Activated CD8-positive, alpha-beta memory T cell treated with anti-CD3 and anti-CD28 coated beads, Interleukin-2, amount 10 ng/mL, durations not matched to agents 7 days and 5 days (primary cell): ENCODE measurements around the gene GGCT. TPM values are rescaled to one million over a fixed set of nuclear protein-coding genes. Genes with fewer than 3 reads are reported as not detected.
"Not testable (repeated sequence)": the region's sequence is repeated elsewhere in the genome, so short reads cannot be mapped to it uniquely, and the experiment has no call there.

Experiments
- ATAC-seq: fragments of 150-1000 bp; cut with Tn5 transposase; one replicate; pipeline ENCODE4 v1.10.0; 2021; ENCODE audit warnings: moderate library complexity
- CTCF ChIA-PET: fragments of 350-600 bp; sonication (Branson Sonifier 250); formaldehyde crosslinking; loops from one replicate; lab custom pipeline; 2021; ENCODE audit warnings: antibody characterized with exemption; lab: Charles Lee
- DNase-seq: peaks from one replicate; pipeline ENCODE4 v3.0.0-alpha.2; 2020
- H3K27ac Mint-ChIP-seq: one replicate; pipeline ENCODE4 v1.8.0; 2021; ENCODE audit warnings: mild to moderate bottlenecking, mixed read lengths
- H3K27me3 Mint-ChIP-seq: one replicate; pipeline ENCODE4 v1.8.0; 2021; ENCODE audit warnings: mixed read lengths
- H3K36me3 Mint-ChIP-seq: one replicate; pipeline ENCODE4 v1.8.0; 2021; ENCODE audit warnings: mild to moderate bottlenecking, mixed read lengths
- H3K4me1 Mint-ChIP-seq: one replicate; pipeline ENCODE4 v1.8.0; 2021; ENCODE audit warnings: mixed read lengths
- H3K4me3 Mint-ChIP-seq: one replicate; pipeline ENCODE4 v1.8.0; 2021; ENCODE audit warnings: mild to moderate bottlenecking, moderate library complexity, mixed read lengths
- H3K9me3 Mint-ChIP-seq: one replicate; pipeline ENCODE4 v1.8.0; 2022; ENCODE audit warnings: low read depth, mixed read lengths
- total RNA-seq, 2 experiments: library from RNA; stranded (reverse); gene quantifications; one replicate each; pipeline ENCODE4 v1.2.3, GENCODE V29; 2021

The GGCT gene
- total RNA-seq, 2 experiments from 2014 or later: 46.1 to 58.8 TPM

DNA sequence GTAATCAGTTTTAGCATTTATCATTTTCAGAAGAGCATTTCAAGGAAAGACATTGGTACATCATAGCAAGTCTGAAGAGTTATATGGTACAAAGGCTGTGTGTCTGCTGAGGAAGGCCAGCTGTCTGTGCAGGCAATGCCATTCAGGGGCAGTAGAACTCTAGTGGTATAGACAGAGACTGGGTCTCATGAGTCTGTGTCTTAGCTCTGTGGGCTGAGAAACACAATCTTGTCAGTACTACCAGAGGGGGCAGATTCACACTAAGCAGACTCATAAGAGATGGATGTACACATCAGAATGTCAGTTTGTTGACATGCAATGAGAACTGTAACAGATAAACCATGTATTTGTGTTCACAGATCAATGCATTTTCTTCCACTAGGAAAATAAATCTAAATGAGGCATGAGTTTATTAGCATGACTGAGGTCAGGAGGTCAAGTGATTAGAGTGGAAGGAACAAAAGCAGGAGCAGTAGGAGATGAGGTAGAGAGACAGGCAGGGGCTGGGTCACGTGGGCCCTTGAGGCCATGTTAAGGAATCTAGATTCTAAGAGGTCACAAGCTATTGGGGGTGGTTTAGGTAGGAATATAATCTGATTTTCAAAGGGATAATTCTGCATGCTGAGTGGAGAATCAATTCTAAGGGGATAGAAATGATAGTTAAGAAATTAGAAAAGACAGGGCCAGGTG is 7.5 kb upstream of the GGCT start:
- Mint-ChIP-seq H3K9me3 (peaks cover 4% of the 10 kb centered on the region), H3K4me3 (no peak overlapping the region), H3K27me3 (no peaks in the 10 kb centered on the region), H3K36me3 (peaks cover 4% of the 10 kb centered on the region), H3K27ac (no peak overlapping the region), H3K4me1 (peaks cover 13% of the 10 kb centered on the region)
- CTCF ChIA-PET: interaction anchor here (1.3 to 4.1 kb wide), 3 partner anchors 52 to 236 kb away, joined by 3 to 42 read pairs (median 6); no protein-coding TSS in a partner anchor
- no peak for DNase-seq
- peak; percentile 33 for ATAC-seq

DNA sequence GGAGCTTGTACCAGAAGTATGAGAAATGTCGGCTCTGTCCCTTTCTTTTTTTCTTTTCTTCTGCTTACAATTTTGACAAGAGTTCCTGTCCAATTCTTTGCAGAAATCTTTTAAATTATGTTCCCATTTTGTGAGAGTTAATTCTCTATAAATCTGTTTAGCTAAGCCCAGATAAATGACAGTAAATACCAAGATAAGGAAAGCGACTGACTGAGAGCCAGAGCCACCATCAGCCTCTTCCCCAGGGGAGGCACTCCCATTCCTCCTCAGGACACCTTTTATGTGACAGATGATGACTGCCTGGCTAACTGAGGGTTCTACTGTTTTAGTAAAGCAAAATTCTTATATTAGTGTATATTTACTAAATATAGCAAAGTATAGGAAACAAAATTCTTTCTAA is 6.9 kb upstream of the GGCT start:
- no peak overlapping the region for H3K4me3 Mint-ChIP-seq
- CTCF ChIA-PET: interaction anchor here (0.7 to 4.1 kb wide), 7 partner anchors 9 to 235 kb away, joined by 3 to 42 read pairs (median 3); partner anchors contain the start of gene NOD1
- ATAC-seq: no peak

DNA sequence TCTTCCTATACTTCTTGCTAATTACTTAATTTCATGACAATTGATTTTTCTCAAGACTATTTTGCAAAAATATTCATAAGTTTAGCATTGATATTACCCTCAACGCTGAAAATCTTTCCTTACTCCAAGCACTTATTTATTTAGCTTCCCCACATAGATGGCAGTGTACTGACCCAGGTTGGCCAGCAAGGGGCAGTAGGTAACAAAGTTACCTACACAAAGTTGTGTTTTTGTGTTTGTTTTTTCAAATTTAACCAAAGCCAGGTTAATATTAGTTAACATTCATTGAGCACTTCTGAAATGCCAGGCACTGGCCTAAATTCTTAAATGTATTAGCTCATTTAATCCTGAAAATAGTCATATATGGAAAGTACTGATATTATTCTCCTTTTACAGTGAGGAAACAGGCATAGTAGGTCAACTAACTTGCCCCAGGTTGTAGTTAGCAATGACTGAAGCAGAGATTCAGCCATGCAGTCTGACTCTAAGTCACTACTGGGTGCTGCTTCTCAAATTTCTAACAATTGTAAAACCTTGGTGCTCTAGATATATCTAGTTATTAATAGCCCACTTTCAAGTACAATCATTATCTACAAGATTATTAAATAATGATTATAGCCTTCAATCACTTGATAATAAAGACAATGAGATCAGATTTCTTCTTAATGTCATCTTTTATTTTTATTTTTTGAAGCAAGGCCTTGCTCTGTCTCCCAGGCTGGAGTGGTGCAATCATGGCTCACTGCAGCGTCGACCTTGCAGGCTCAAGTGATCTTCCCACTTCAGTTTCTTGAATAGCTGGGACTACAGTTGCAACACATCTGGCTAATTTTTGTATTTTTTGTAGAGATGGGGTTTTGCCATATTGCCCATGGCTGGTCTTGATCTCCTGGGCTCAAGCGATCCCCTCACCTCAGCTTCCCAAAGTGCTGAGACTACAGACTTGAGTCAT is 5.8 kb upstream of the GGCT start:
- H3K9me3 Mint-ChIP-seq: peaks cover 4% of the 10 kb centered on the region
- peak; percentile 68 for ATAC-seq
- no peak overlapping the region for H3K4me3 Mint-ChIP-seq
- peaks cover 8% of the 10 kb centered on the region for H3K36me3 Mint-ChIP-seq
- peaks cover 21% of the 10 kb centered on the region for H3K4me1 Mint-ChIP-seq
- DNase-seq: peak; percentile 54
- H3K27ac Mint-ChIP-seq: no peak overlapping the region
- CTCF ChIA-PET: interaction anchor here (0.6 to 4.1 kb wide), 14 partner anchors 8 to 259 kb away, joined by 3 to 42 read pairs (median 3); partner anchors contain the start of gene NOD1
- no peaks in the 10 kb centered on the region for H3K27me3 Mint-ChIP-seq

More for the DNA sequence above, 6.9 kb upstream of the GGCT start:
- H3K27ac Mint-ChIP-seq: no peak overlapping the region
- no peak for DNase-seq
- H3K27me3 Mint-ChIP-seq: no peaks in the 10 kb centered on the region
- H3K4me1 Mint-ChIP-seq: peaks cover 15% of the 10 kb centered on the region
- H3K36me3 Mint-ChIP-seq: peaks cover 6% of the 10 kb centered on the region
- H3K9me3 Mint-ChIP-seq: peaks cover 4% of the 10 kb centered on the region

DNA sequence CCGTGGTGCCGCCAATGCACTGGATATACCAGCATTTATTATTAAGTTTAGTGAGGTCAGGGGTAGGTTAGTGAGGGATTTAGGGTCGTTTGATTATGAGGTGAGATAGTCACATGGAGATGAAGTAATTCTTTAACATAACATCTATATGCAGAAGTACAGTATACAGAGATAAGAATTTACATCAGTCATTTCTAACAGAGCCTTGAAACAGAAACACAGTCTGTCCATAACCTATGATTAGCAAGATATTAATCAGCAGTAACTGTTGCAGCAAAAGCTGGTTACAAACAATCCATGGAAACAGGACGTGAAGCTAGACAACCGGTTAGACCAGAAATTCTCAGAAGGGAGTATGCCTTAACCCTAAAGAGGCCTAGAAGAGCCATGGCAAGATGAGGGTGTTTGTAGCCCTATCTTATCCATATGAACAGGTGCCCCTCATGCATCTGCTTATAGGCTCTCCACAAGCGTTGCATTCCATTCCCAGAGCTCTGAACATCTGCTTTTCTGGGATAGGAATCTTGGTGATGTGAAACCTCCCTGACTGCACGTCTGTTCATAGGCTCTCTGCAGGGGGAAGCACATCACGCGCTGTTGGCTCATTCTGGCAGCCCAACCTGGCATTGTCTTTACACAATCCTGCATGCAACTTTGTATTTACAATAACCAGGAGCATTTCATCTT is 4.7 kb upstream of the GGCT start:
- H3K36me3 Mint-ChIP-seq, H3K4me3 Mint-ChIP-seq, H3K9me3 Mint-ChIP-seq, DNase-seq, H3K27me3 Mint-ChIP-seq, ATAC-seq, H3K27ac Mint-ChIP-seq: not testable (repeated sequence)
- H3K4me1 Mint-ChIP-seq: peaks cover 25% of the 10 kb centered on the region
- CTCF ChIA-PET: interaction anchor here (1.1 to 4.1 kb wide), 6 partner anchors 40 to 228 kb away, joined by 3 to 42 read pairs (median 4); no protein-coding TSS in a partner anchor

DNA sequence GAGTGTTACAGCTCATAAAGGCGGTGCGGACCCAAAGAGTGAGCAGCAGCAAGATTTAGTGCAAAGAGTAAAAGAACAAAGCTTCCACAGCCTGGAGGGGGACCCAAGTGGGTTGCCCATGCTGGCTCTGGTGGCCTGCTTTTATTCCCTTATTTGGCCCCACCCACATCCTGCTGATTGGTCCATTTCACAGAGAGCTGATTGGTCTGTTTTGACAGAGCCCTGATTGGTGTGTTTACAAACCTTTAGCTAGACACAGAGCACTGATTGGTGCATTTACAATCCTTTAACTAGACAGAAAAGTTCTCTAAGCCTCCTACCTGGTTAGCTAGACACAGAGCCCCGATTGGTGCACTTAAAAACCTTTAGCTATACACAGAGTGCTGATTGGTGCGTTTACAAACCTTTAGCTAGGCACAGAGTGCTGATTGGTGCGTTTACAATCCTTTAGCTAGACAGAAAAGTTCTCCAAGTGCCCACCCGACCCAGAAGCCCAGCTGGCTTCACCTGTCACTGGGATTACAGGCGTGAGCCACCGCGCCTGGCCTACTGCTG is 2.8 kb upstream of the GGCT start:
- H3K27me3 Mint-ChIP-seq, H3K9me3 Mint-ChIP-seq, H3K4me3 Mint-ChIP-seq, DNase-seq, H3K27ac Mint-ChIP-seq, ATAC-seq: not testable (repeated sequence)
- Mint-ChIP-seq H3K36me3 (peaks cover 14% of the 10 kb centered on the region), H3K4me1 (peaks cover 38% of the 10 kb centered on the region)
- CTCF ChIA-PET: interaction anchor here (1.0 to 1.7 kb wide), 2 partner anchors 57 to 228 kb away, joined by 3 to 6 read pairs; no protein-coding TSS in a partner anchor

DNA sequence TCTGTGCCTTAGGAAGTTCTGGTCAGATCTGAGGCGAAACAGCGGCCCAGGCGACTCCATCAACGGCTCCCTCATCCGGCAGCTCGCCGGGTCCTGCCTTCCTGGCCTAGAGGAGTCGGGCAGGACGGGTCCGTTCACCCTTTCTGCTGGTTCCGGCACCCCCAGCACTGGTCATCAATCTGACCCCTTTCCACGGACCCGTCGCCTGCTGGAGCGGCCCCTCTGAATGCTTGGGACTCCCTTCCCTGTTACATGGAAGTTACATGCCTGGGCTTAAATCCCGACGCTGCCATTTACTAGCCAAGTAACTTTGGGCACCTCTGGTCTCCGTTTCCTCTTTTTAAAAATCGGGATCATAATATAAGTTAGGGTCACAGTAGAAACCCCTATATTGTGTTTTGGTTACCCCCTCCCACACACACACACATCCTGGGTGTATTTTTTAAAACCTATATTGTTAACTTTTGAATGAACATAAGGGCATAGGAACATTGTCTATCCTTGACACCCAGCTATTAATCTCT is 607 bp upstream of the GGCT start:
- H3K27me3 Mint-ChIP-seq: no peaks in the 10 kb centered on the region
- ATAC-seq (no peak), DNase-seq (no peak)
- peaks cover 54% of the 10 kb centered on the region for H3K4me1 Mint-ChIP-seq
- H3K27ac Mint-ChIP-seq: peak overlapping the region; percentile 84
- CTCF ChIA-PET: interaction anchor here (1.3 to 1.8 kb wide), 3 partner anchors 27 to 229 kb away, joined by 3 to 5 read pairs (median 4); no protein-coding TSS in a partner anchor
- H3K9me3 Mint-ChIP-seq: peaks cover 4% of the 10 kb centered on the region
- peak overlapping the region; percentile 81 for H3K4me3 Mint-ChIP-seq
- peaks cover 26% of the 10 kb centered on the region for H3K36me3 Mint-ChIP-seq

DNA sequence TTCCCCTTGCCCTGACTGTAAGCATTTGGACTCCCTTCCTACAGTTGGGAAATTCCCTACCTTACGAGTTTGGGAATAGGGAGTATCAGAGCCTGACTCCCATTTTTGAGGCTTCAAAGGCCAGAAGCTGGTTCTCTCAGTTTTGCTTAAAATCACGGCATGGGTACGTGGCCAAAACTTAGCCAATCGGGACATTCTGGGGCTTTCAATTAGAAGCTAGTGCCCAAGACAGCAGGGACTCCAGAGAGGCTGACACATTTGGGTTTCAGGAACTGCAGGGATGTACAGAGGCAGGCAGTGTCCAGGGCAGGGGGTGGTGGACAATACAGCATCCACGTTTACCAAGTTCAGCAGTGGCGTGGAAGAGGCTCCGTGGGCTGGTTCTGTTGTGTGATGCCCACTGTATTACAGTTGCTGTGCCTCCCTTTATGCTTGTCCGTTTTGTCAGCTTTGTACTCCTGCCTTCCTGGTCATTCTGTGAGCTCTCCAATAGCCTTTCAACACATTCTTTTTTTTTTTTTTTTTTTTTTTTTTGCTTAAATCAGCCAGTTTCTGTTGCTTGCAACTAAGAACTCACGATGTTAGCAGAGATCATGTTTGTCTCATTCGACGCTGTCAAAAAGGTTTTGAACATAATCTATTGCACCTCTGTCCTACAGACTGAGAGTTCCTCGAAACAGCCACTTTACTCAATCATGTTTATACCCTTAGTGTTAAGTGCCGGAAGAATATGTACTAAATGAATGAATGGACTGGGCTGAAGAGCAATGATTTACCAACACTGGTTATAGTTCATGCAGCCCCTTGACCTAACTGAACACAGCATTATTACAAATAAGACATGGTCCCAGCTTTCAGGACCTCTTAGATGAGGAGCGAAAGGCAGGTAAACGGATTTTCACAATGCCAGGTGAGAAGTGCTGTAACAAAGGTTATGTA is 1.1 kb downstream of the GGCT start:
- peaks cover 4% of the 10 kb centered on the region for H3K9me3 Mint-ChIP-seq
- no peak for DNase-seq
- peaks cover 50% of the 10 kb centered on the region for H3K4me1 Mint-ChIP-seq
- CTCF ChIA-PET: interaction anchor here (0.7 kb wide), 1 partner anchor 43 kb away, joined by 3 read pairs; no protein-coding TSS in a partner anchor
- no peaks in the 10 kb centered on the region for H3K27me3 Mint-ChIP-seq
- ATAC-seq: no peak
- H3K27ac Mint-ChIP-seq: peak overlapping the region; percentile 84
- H3K36me3 Mint-ChIP-seq: peaks cover 38% of the 10 kb centered on the region
- peak overlapping the region; percentile 81 for H3K4me3 Mint-ChIP-seq

DNA sequence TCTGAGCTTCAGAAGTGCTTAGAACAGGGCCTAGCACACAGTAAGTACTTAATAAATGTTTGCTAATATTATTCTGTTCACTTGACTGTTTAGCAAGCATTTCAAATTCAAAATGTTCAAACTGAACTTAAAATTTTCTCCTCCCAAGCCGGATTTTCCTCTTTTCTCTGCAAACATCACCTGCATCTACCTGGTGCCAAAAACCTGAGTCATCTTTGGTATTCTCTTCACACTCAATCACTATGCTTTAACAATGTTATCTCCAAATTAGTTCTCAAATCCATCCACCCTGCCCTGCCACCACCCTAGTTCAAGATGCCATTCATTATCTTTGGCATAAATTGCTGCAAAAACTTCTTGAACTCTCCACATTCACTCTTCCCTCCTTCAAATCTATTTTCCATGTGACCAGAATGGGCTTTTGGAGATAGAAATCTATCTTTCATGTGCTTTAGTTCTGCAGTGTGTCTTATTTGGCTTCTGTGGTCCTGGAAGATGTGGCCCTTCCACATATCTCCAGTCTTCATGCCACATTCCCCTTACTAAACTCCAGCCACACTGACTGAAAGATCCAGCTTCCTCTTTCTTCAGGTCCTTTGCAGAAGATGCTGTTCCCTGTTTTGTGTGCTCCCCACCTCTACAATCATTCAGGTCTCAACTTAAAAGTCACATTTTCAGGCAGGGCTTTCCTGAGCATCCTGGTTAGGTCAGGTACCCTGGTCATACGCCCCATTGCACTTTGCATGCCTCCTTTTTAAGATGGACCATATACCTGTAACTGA is 2.0 kb downstream of the GGCT start:
- Mint-ChIP-seq H3K27me3 (no peaks in the 10 kb centered on the region), H3K27ac (no peak overlapping the region), H3K36me3 (peaks cover 39% of the 10 kb centered on the region), H3K4me1 (peaks cover 50% of the 10 kb centered on the region), H3K4me3 (peak overlapping the region; percentile 81), H3K9me3 (peaks cover under 1% of the 10 kb centered on the region)
- no peak for ATAC-seq
- no peak for DNase-seq
- CTCF ChIA-PET: interaction anchor here (1.2 kb wide), 1 partner anchor 8 kb away, joined by 3 read pairs; no protein-coding TSS in a partner anchor

DNA sequence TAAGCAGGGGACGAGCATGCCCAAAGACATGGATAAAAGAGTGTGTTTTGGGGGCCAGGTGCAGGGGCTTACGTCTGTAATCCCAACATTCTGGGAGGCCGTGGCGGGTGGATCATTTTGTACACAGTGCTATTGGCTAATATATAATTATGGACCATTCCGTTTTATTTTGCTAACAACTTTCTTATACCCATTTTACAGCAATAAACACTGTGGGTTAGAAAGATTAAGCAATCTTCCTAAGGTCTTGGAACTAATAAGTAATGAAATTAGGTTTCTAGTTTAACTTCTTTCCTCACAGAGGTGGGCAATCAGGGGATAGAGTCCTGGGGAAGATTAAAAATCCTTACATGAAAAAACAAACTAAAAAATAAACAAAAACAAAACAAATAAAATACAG is 3.4 kb downstream of the GGCT start:
- ATAC-seq (no peak), DNase-seq (no peak)
- Mint-ChIP-seq H3K4me3 (no peak overlapping the region), H3K4me1 (peaks cover 48% of the 10 kb centered on the region), H3K36me3 (peaks cover 48% of the 10 kb centered on the region), H3K27me3 (no peaks in the 10 kb centered on the region), H3K27ac (no peak overlapping the region), H3K9me3 (no peaks in the 10 kb centered on the region)
- CTCF ChIA-PET: interaction anchor here (0.6 kb wide), 1 partner anchor 1091 kb away, joined by 3 read pairs; no protein-coding TSS in a partner anchor

DNA sequence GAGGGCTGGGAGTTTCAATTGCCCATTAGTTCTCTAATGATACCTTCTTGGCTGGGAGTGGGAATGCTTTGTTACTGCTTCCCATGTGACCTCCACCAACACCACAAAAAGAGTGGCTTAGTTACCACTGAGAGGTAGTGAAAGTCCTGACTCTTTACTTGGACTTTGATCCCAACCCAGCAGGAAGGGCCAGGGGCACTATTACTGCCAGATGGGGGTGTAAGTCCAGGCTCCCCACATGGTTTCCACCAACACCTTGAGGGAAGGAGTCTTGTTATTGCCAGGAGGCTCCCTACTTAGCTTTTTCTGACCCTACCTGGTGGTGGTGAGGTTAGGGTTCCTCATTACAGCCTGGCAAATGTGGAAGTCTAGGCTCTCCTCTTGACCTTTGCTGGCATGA is 11.4 kb downstream of the GGCT start:
- H3K36me3 Mint-ChIP-seq: peaks cover 34% of the 10 kb centered on the region
- no peaks in the 10 kb centered on the region for H3K4me1 Mint-ChIP-seq
- ATAC-seq: no peak
- H3K4me3 Mint-ChIP-seq: no peak overlapping the region
- no peak for DNase-seq
- no peak overlapping the region for H3K27ac Mint-ChIP-seq
- H3K9me3 Mint-ChIP-seq: peaks cover 8% of the 10 kb centered on the region
- H3K27me3 Mint-ChIP-seq: peaks cover 13% of the 10 kb centered on the region
- CTCF ChIA-PET: no interaction called here

DNA sequence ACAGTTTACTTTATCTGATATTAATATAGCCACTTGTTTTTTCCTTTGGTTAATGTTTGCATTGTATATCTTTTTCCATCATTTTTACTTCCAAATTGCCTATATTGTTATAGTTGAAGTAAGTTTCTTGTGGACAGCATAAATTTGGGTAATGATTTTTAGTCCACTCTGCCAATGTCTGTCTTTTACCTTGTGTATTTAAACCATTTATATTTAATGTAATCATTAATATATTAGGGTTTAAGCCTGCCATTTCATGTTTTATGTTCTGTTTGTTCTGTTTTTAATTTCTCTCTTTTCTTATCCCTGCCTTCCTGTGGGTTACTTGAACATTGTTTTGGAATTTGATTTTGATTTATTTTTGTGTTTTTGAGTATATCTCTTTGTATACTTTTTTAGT is 13.2 kb downstream of the GGCT start:
- CTCF ChIA-PET: no interaction called here
- H3K4me3 Mint-ChIP-seq: no peak overlapping the region
- H3K27me3 Mint-ChIP-seq: peaks cover 19% of the 10 kb centered on the region
- DNase-seq (no peak), ATAC-seq (no peak)
- H3K27ac Mint-ChIP-seq: no peak overlapping the region
- no peaks in the 10 kb centered on the region for H3K4me1 Mint-ChIP-seq
- peaks cover 8% of the 10 kb centered on the region for H3K9me3 Mint-ChIP-seq
- peaks cover 21% of the 10 kb centered on the region for H3K36me3 Mint-ChIP-seq
